ENCODE data around the gene MPP7. TPM values are rescaled to one million over a fixed set of nuclear protein-coding genes. Genes with fewer than 3 reads are reported as not detected.

Gene MPP7
- total and polyA plus RNA-seq, 2 of the 8 experiments (the other 6 are each of a cell fraction or from before 2014, with no cell fraction given) = 1.9 to 9.3 TPM

- no peak for TF ChIP-seq KDM5A (IDR thresholded peaks at IDR 0.05; ENCODE audit: low read length)
- no peak for TF ChIP-seq EGR1 (IDR thresholded peaks at IDR 0.05; ENCODE audit: borderline replicate concordance, low read depth, low read length)
- no peak for TF ChIP-seq HDAC2 (IDR thresholded peaks at IDR 0.05; ENCODE audit: borderline replicate concordance in 1 of 2, low read depth in 2 of 2, low read length in 2 of 2)
- TF ChIP-seq RAD21 (IDR thresholded peaks at IDR 0.05 in 1 of 2, conservative IDR thresholded peaks at IDR 0.05 in 1 of 2; ENCODE audit: low read depth in 2 of 2, low read length in 2 of 2) = no peak
Observed at GRCh38 chr10:28328346-28328745, 25.5 kb upstream of the MPP7 start (continued).

Measured in H1 (cell line).